HepG2 (cell line): ENCODE measurements around the gene DDX49. TPM values are rescaled to one million over a fixed set of nuclear protein-coding genes. Genes with fewer than 3 reads are reported as not detected.

Experiments
- CEBPB ChIP-seq: IDR thresholded peaks from 2 replicates; pipeline ENCODE4 v1.6.1; 2011; ENCODE audit warnings: low read depth, low read length, improper control_type of control experiment, borderline replicate concordance
- KDM5B ChIP-seq: sonication (generic); formaldehyde crosslinking; IDR thresholded peaks from 2 replicates; pipeline ENCODE4 v1.4.0; 2020; ENCODE audit warnings: missing genetic modification reagents, mild to moderate bottlenecking, borderline replicate concordance
- KLF12 ChIP-seq: sonication (generic); formaldehyde crosslinking; IDR thresholded peaks from 2 replicates; pipeline ENCODE4 v1.4.0; 2020; ENCODE audit warnings: missing genetic modification reagents, borderline replicate concordance
- RAD21 ChIP-seq: fragments of 450-650 bp; formaldehyde crosslinking; IDR thresholded peaks from 2 replicates; pipeline ENCODE4 v1.5.0; 2020; ENCODE audit warnings: mild to moderate bottlenecking
- SALL1 ChIP-seq: sonication (generic); formaldehyde crosslinking; IDR thresholded peaks from 2 replicates; pipeline ENCODE4 v1.8.0; 2022; ENCODE audit warnings: mild to moderate bottlenecking, missing genetic modification reagents
- YEATS2 ChIP-seq: sonication (generic); formaldehyde crosslinking; IDR thresholded peaks from 2 replicates; pipeline ENCODE4 v1.4.0; 2020; ENCODE audit warnings: missing genetic modification reagents, borderline replicate concordance
- ZNF281 ChIP-seq: sonication (generic); formaldehyde crosslinking; IDR thresholded peaks from 2 replicates; pipeline ENCODE4 v1.4.0; 2020; ENCODE audit warnings: missing genetic modification reagents, borderline replicate concordance
- ZNF333 ChIP-seq: sonication (generic); formaldehyde crosslinking; IDR thresholded peaks from 2 replicates; pipeline ENCODE4 v1.4.0; 2020; ENCODE audit warnings: mild to moderate bottlenecking, missing genetic modification reagents, borderline replicate concordance
- ZNF687 ChIP-seq: sonication (generic); formaldehyde crosslinking; IDR thresholded peaks from 2 replicates; pipeline ENCODE4 v1.5.1; 2020; ENCODE audit warnings: mild to moderate bottlenecking, missing genetic modification reagents, moderate library complexity
- polyA plus RNA-seq, 8 experiments: library from polyadenylated mRNA; depleted of rRNA in 3 of 8; stranded (reverse) in 7 of 8; unstranded in 1 of 8; fragments of >200 nt; fragmentation: Illumina TruSeq in 4 of 8; extraction: Trizol in 4 of 8; gene quantifications; 2 replicates each; pipeline versions ENCODE4 v1.2.1 to v1.2.3, GENCODE V29; 2011 to 2016; ENCODE audit warnings: low read depth in 4 of 8, missing spikeins in 1 of 8, mixed read lengths in 1 of 8; ENCODE audit not compliant: insufficient read depth in 1 of 8
- total RNA-seq, 5 experiments: library from RNA; depleted of rRNA; stranded (reverse); fragments of >200 nt; fragmentation: Illumina TruSeq; extraction: Trizol; gene quantifications; 2 replicates each; pipeline ENCODE4 v1.2.3, GENCODE V29; 2016; ENCODE audit warnings: low read depth in 1 of 5
- TF ChIP-seq, protein P1 (sequence below): sonication (generic); formaldehyde crosslinking; IDR thresholded peaks from 2 replicates; pipeline ENCODE4 v1.9.0; 2021; ENCODE audit warnings: missing genetic modification reagents, borderline replicate concordance

Gene DDX49
- total and polyA plus RNA-seq, 2 of the 13 experiments (the other 11 are each of a cell fraction or from before 2014, with no cell fraction given): 27.0 to 46.2 TPM

DNA sequence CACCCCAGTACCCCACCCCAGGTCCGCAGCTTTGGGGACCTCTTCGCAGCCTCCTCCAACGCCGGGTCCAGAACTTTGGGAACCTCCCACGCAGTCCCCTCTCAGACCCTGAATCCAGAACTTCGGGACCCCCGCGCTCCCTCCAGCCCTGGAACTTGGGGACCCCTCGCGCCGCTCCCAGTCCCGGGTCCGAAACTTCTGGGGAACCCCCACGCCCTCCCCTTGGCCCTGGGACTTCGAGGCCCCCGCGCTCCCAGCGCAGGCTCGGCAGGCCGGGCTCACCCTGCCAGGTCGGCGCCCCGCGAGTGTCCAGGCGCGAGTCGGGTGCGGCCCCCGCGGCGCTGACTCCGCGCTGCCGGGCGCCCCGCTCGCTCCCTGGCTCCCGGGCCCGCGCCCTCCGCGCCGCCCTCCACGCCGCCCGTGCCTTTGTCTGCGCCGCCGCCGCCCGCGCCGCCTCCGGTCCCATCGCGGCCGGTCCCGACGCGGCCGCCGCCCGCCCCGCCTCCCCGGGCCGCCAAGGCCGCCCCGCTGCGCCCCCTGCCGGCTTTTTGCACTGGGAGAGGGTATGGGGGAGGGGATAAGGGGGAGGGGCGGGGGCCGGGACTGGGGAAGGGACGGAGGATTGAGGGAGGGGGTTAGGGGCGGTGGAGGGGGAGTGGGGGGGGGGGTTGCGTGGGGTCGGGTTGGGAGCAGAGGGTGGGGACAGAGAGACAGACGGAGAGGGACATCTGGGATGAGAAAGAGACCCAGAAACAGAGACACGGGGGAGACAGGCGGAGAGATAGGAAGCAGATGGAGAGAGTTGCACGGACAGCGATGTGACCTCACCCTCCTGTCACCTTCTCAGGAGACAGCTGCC, 21.5 kb downstream of the DDX49 start, which contains the start of gene HOMER3 (continued):
- peak; percentile 21 for TF ChIP-seq ZNF687
- TF ChIP-seq, protein P1, sequence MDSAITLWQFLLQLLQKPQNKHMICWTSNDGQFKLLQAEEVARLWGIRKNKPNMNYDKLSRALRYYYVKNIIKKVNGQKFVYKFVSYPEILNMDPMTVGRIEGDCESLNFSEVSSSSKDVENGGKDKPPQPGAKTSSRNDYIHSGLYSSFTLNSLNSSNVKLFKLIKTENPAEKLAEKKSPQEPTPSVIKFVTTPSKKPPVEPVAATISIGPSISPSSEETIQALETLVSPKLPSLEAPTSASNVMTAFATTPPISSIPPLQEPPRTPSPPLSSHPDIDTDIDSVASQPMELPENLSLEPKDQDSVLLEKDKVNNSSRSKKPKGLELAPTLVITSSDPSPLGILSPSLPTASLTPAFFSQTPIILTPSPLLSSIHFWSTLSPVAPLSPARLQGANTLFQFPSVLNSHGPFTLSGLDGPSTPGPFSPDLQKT (CRISPR knock-in tag): no peak
- TF ChIP-seq KLF12 (CRISPR knock-in tag): no peak
- no peak for TF ChIP-seq CEBPB
- TF ChIP-seq ZNF281 (CRISPR knock-in tag): no peak; the same call in 1 of the 2 replicates
- TF ChIP-seq YEATS2 (CRISPR knock-in tag): no peak
- 0 out of 2 replicates have a peak, but pooled peaks have one; percentile 6 for TF ChIP-seq KDM5B (CRISPR knock-in tag)
- 0 out of 2 replicates have a peak, but pooled peaks have one; percentile 10 for TF ChIP-seq RAD21 (CRISPR knock-in tag)
- no peak for TF ChIP-seq SALL1 (CRISPR knock-in tag)
- TF ChIP-seq ZNF333 (CRISPR knock-in tag): no peak
